ENCODE results near the gene TMEM253.

Gene TMEM253

DNA sequence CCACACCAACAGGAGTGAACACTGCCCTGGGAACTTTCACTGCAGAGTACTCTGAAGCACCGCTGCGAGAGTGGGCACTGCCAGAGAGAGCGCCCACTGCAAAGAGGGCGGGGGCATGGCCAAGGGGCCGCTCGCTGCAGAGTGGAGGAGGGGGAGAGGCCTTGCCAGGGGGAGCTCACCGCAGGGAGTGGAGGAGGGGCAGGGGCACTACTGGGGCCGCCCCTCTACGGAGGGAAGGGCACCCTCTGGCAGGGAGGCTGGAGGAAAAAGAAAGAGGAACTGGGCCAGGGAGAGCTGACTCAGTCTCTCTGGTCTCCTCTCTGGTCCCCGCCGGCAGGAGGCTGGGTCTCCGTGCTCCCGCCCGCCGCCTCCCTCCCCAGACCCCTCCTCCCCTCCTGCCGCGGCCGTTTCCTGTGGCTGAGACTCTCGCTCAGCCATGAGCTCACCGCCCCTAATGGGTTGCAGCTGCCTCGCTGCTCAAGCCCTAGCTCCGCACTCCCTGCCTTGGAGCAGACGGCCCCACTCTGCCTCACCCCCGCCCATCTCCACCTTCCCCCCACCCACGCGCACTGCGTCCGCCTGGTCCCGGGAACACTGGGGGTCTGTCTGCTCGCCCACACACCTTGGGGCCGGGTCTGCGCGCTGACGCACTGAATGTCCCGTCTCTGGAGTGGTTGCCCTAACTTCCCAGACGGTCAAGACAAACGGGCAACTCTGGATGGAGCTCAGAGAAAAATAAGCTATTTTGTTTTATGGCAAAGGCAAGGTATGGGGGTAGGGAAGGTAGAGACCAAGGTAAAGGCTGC is 29.4 kb upstream of the TMEM253 start:
- peak; percentile 28 to 35 for DNase-seq (ENCODE audit: low read depth in 2 of 2)

- no peak for DNase-seq (ENCODE audit: low read depth in 2 of 2)
Observed at GRCh38 chr14:21072031-21072473, 28.8 kb upstream of the TMEM253 start.

DNA sequence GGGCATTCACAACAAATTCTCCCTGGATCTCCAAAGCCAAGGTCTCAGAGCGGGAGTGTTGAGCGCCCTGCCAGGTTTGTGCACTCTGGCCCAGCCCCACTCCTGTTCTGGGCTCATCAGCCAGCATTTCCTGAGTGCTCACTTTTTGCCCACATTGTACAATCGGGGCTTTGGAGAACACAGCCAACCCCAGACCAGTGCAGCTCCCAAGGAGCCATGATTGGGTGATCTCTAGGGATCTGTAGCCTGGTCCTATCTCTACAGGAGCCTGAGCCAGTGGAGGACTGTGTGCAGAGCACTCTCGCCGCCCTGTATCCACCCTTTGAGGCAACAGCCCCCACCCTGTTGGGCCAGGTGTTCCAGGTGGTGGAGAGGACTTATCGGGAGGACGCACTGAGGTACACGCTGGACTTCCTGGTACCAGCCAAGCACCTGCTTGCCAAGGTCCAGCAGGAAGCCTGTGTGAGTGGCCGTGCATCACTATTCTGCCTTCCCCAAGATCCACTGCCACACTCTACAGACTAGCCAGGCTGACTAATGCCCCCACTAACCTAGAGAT is 28.0 kb upstream of the TMEM253 start:
- no peak for DNase-seq (ENCODE audit: low read depth in 2 of 2)

- no peak for DNase-seq (ENCODE audit: low read depth in 2 of 2)
Observed at GRCh38 chr14:21073921-21074320, 26.9 kb upstream of the TMEM253 start.

- no peak for DNase-seq (ENCODE audit: low read depth in 2 of 2)
Observed at GRCh38 chr14:21074398-21075272, 26.2 kb upstream of the TMEM253 start.

GRCh38 chr14:21075719-21076437 is 25.0 kb upstream of the TMEM253 start:
- no peak for DNase-seq (ENCODE audit: low read depth in 2 of 2)

DNA sequence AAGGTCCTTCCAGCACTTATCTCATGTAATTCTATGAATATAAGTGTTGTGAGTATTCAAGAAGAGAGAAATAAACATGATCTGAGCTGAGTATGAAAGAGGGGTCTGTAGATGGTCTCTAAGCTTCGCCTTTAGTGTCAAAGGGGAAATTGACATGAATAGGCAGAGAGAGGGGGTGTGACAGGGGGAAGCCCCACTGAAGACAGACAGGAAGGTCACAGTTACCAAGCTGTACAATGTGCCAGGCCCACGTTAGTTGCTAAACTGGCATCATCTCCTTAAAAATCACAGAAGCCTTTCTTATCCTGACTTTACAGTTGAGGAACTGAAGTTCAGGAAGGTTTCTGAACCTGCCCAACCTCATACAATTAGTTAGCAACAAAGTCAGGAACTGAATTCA is 23.2 kb upstream of the TMEM253 start:
- DNase-seq (ENCODE audit: low read depth in 2 of 2): no peak

GRCh38 chr14:21078287-21078686 is 22.6 kb upstream of the TMEM253 start:
- DNase-seq (ENCODE audit: low read depth in 2 of 2): no peak

DNA sequence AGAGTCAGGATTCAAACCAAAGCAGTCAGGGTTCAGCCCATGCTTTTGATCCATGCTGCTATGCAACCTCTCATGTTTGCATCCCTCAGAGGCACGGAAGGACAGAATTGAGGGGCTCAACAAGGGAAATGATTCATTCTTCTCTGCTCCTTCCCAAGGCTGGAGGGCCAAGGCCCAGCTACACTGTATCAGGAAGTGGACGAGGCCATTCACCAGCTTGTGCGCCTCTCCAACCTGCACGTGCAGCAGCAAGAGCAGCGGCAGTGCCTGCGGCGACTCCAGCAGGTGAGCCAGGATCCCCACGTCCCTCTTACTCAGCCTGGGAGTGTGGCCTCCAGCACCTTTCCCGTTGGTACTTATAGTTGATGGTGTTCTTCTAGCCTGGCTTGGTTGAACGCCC is 22.1 kb upstream of the TMEM253 start:
- no peak for DNase-seq (ENCODE audit: low read depth in 2 of 2)

DNA sequence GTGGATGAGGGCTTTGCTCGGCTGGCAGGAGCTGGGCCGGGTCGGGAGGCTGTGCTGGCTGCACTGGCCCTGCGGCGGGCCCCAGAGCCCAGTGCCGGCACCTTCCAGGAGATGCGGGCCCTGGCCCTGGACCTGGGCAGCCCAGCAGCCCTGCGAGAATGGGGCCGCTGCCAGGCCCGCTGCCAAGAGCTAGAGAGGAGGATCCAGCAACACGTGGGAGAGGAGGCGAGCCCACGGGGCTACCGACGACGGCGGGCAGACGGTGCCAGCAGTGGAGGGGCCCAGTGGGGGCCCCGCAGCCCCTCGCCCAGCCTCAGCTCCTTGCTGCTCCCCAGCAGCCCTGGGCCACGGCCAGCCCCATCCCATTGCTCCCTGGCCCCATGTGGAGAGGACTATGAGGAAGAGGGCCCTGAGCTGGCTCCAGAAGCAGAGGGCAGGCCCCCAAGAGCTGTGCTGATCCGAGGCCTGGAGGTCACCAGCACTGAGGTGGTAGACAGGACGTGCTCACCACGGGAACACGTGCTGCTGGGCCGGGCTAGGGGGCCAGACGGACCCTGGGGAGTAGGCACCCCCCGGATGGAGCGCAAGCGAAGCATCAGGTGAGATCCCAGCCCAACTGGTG is 19.2 kb upstream of the TMEM253 start:
- DNase-seq (ENCODE audit: low read depth in 2 of 2): no peak

- no peak for DNase-seq (ENCODE audit: low read depth in 2 of 2)
Observed at GRCh38 chr14:21083565-21084325, 17.1 kb upstream of the TMEM253 start.

DNA sequence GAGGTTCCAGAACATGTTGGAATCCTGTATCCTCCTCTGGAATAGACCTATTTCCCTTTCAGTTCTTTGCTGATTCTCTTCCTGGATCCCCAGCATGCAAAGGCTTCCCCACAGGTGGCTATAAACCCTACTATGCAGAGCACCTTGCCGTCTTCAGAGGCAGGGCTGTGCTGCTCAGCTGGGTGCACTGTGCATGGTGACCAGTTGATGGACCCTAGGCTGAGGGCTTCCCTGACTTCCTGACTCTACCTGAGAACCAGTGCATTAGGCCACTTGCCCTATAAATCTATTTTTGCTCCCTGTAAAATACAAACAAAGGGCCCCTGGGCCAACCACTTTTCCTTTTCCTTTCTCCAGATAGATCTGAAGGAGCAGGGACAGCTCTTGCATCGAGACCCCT is 16.5 kb upstream of the TMEM253 start:
- DNase-seq (ENCODE audit: low read depth in 2 of 2): no peak

GRCh38 chr14:21084998-21085853 is 15.6 kb upstream of the TMEM253 start:
- DNase-seq (ENCODE audit: low read depth in 2 of 2): no peak

- no peak for DNase-seq (ENCODE audit: low read depth in 2 of 2)
Observed at GRCh38 chr14:21086908-21087293, 14.0 kb upstream of the TMEM253 start.

DNA sequence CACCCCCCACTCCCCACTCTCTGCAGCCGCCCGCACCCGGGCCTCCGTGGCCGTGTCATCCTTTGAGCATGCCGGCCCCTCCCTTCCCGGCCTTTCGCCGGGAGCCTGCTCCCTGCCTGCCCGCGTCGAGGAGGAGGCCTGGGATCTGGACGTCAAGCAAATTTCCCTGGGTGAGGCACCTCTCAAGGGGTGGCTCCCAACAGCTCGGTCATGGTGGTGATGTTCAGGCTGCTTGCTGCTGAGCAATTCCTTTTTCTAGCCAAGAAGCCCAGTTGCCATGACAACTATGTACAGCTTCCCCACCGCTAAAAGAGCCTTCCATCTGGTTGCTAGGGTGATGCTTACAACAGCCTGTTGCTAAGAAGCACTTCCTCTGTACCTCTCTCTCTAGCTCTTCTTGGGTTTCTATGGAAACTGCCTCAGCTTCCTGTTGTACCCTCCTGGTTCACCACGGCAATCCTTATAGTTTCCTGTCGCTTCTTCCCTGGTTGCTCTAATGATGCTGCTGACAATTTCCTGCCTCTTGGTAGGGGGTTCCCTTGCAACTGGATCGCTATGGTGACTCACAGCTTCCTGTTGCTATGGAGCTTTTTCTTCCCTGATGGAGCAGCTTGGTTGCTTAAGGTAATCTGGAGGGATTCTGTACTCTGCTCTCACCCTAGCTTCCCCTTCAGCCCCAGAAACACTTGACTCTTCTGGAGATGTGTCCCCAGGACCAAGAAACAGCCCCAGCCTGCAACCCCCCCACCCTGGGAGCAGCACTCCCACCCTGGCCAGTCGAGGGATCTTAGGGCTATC is 13.4 kb upstream of the TMEM253 start:
- DNase-seq (ENCODE audit: low read depth in 2 of 2): no peak

DNA sequence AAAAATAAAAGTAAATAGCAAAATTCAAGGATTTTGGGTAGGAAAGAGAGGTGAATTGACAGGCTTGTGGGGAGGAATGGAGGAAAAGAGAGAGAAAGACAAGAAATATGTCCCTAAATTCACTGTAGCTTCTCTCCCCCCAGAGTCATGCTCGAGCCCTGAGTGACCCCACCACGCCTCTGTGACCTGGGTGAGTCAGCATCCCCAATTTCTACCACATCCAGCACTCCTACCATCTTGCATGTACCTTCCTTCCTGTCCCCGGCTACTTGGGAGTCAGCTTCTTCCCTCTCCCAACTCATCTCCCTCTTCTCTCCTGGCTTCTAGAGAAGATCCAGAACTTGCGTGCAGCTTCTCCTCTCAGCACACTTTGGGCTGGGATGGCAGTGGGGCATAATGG is 12.2 kb upstream of the TMEM253 start:
- no peak for DNase-seq (ENCODE audit: low read depth in 2 of 2)

- no peak for DNase-seq (ENCODE audit: low read depth in 2 of 2)
Observed at GRCh38 chr14:21089271-21089670, 11.6 kb upstream of the TMEM253 start.

DNA sequence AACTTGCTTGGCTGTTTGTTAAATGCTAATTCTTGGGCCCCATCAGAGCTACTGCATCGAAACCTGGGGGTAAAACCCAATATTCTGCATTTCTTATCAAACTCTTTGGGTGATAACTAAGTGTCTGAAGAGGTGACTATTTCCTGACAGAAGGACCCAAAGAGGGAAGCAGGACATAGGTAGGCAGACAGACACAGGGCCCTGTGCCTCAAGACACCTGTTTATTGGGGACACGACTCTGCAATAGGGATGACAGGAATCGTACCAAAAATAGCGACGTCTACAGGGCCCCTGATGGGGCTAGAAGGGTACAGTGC is 11.0 kb upstream of the TMEM253 start:
- no peak for DNase-seq (ENCODE audit: low read depth in 2 of 2)

All from stimulated activated CD8-positive, alpha-beta memory T cell treated with anti-CD3 and anti-CD28 coated beads, Interleukin-15, amount 100 ng/mL, for 48 hours (primary cell).